ENCODE data around the gene NAPB. TPM values are rescaled to one million over a fixed set of nuclear protein-coding genes. Genes with fewer than 3 reads are reported as not detected.

The NAPB gene
- total RNA-seq, 1 donor: 9.4 TPM

- H3K36me3 ChIP-seq (ENCODE audit: insufficient read depth, low read length): no peaks in the 10 kb centered on the region
- H3K27ac ChIP-seq (ENCODE audit: low read depth, low read length): no peak overlapping the region
- no peaks in the 10 kb centered on the region for H3K4me1 ChIP-seq (ENCODE audit: insufficient read depth, low read length)
- peaks cover 10% of the 10 kb centered on the region for H3K27me3 ChIP-seq (ENCODE audit: insufficient read depth, low read length)
- no peak overlapping the region for H3K4me2 ChIP-seq (ENCODE audit: insufficient read depth, low read length)
- no peaks in the 10 kb centered on the region for H4K20me1 ChIP-seq (ENCODE audit: insufficient read depth, low read length)
- H2AFZ ChIP-seq (ENCODE audit: low read length): no peak overlapping the region
- DNase-seq (ENCODE audit: insufficient read length, low spot score, missing footprints): no peak
- no peak for TF ChIP-seq CTCF (IDR thresholded peaks at IDR 0.05; ENCODE audit: extremely low read depth, low read depth, low read length)
- no peaks in the 10 kb centered on the region for H3K79me2 ChIP-seq (ENCODE audit: insufficient read depth, low read length)
- H3K9me3 ChIP-seq (ENCODE audit: low read depth, low read length): no peaks in the 10 kb centered on the region
- no peak overlapping the region for H3K4me3 ChIP-seq (ENCODE audit: insufficient read depth, low read length)
Observed at GRCh38 chr20:23453549-23454543, 32.6 kb upstream of the NAPB start.

GRCh38 chr20:23452776-23453175 lies 31.5 kb upstream of the NAPB start, which contains the start of gene CST11:
Gene CST11, minus strand, starts transcription at chr20:23452876. Its CDS starts 65 bp downstream, at chr20:23452811.
- H3K27ac ChIP-seq (ENCODE audit: low read depth, low read length): no peak within 1 kb of the TSS
- no peak for TF ChIP-seq CTCF (IDR thresholded peaks at IDR 0.05; ENCODE audit: extremely low read depth, low read depth, low read length)
- peaks cover 10% of the 10 kb centered on the region for H3K27me3 ChIP-seq (ENCODE audit: insufficient read depth, low read length)
- H3K79me2 ChIP-seq (ENCODE audit: insufficient read depth, low read length): no peaks in the 10 kb centered on the region
- no peaks in the 10 kb centered on the region for H3K9me3 ChIP-seq (ENCODE audit: low read depth, low read length)
- no peak within 1 kb of the TSS for H3K4me2 ChIP-seq (ENCODE audit: insufficient read depth, low read length)
- H3K4me3 ChIP-seq (ENCODE audit: insufficient read depth, low read length): no peak within 1 kb of the TSS
- no peak for DNase-seq (ENCODE audit: insufficient read length, low spot score, missing footprints)
- no peak within 1 kb of the TSS for H2AFZ ChIP-seq (ENCODE audit: low read length)
- H3K36me3 ChIP-seq (ENCODE audit: insufficient read depth, low read length): no peaks in the 10 kb centered on the region
- no peaks in the 10 kb centered on the region for H3K4me1 ChIP-seq (ENCODE audit: insufficient read depth, low read length)
- H4K20me1 ChIP-seq (ENCODE audit: insufficient read depth, low read length): no peaks in the 10 kb centered on the region

- Histone ChIP-seq H3K79me2 (ENCODE audit: insufficient read depth, low read length) (no peaks in the 10 kb centered on the region), H4K20me1 (ENCODE audit: insufficient read depth, low read length) (no peaks in the 10 kb centered on the region), H3K27ac (ENCODE audit: low read depth, low read length) (no peak overlapping the region), H3K36me3 (ENCODE audit: insufficient read depth, low read length) (no peaks in the 10 kb centered on the region), H3K4me2 (ENCODE audit: insufficient read depth, low read length) (no peak overlapping the region), H3K27me3 (ENCODE audit: insufficient read depth, low read length) (peaks cover 10% of the 10 kb centered on the region), H2AFZ (ENCODE audit: low read length) (no peak overlapping the region), H3K4me1 (ENCODE audit: insufficient read depth, low read length) (no peaks in the 10 kb centered on the region), H3K9me3 (ENCODE audit: low read depth, low read length) (no peaks in the 10 kb centered on the region), H3K4me3 (ENCODE audit: insufficient read depth, low read length) (no peak overlapping the region)
- DNase-seq (ENCODE audit: insufficient read length, low spot score, missing footprints): no peak
- TF ChIP-seq CTCF (IDR thresholded peaks at IDR 0.05; ENCODE audit: extremely low read depth, low read depth, low read length): no peak
Observed at GRCh38 chr20:23451956-23452487, 30.7 kb upstream of the NAPB start.

GRCh38 chr20:23450877-23451276 lies 29.6 kb upstream of the NAPB start:
- H3K4me3 ChIP-seq (ENCODE audit: insufficient read depth, low read length): no peak overlapping the region
- peaks cover 10% of the 10 kb centered on the region for H3K27me3 ChIP-seq (ENCODE audit: insufficient read depth, low read length)
- DNase-seq (ENCODE audit: insufficient read length, low spot score, missing footprints): no peak
- no peaks in the 10 kb centered on the region for H4K20me1 ChIP-seq (ENCODE audit: insufficient read depth, low read length)
- H3K79me2 ChIP-seq (ENCODE audit: insufficient read depth, low read length): no peaks in the 10 kb centered on the region
- no peaks in the 10 kb centered on the region for H3K36me3 ChIP-seq (ENCODE audit: insufficient read depth, low read length)
- H2AFZ ChIP-seq (ENCODE audit: low read length): no peak overlapping the region
- no peak overlapping the region for H3K4me2 ChIP-seq (ENCODE audit: insufficient read depth, low read length)
- H3K9me3 ChIP-seq (ENCODE audit: low read depth, low read length): no peaks in the 10 kb centered on the region
- H3K27ac ChIP-seq (ENCODE audit: low read depth, low read length): no peak overlapping the region
- no peak for TF ChIP-seq CTCF (IDR thresholded peaks at IDR 0.05; ENCODE audit: extremely low read depth, low read depth, low read length)
- peaks cover 3% of the 10 kb centered on the region for H3K4me1 ChIP-seq (ENCODE audit: insufficient read depth, low read length)
